IMR-90 (cell line): ENCODE results near the gene SOWAHB. TPM values are rescaled to one million over a fixed set of nuclear protein-coding genes. Genes with fewer than 3 reads are reported as not detected.

Experiments
- ATAC-seq: fragments of 200-7000 bp; cut with Tn5 transposase; 2 replicates; pipeline ENCODE4 v1.9.1; 2020; ENCODE audit warnings: low read depth, mild to moderate bottlenecking, moderate library complexity
- BruUV-seq: library from RNA; stranded (reverse); fragments of 400-500 nt; replicated peaks from 2 replicates; lab custom pipeline; 2021; lab: Mats Ljungman, UMichigan
- CTCF ChIA-PET: fragments of 300-600 bp; formaldehyde crosslinking; extraction: SDS; loops from one replicate; lab custom pipeline; 2021; ENCODE audit warnings: antibody characterized with exemption; lab: Yijun Ruan, JAX
- POLR2A ChIA-PET: fragments of 300-600 bp; sonication (Branson Sonifier 250); formaldehyde crosslinking; loops from one replicate; lab custom pipeline; 2022; ENCODE audit warnings: antibody characterized with exemption; ENCODE audit not compliant: unreplicated experiment; lab: Charles Lee
- DNase-seq: peaks from one replicate; pipeline ENCODE4 v3.0.0; 2013
- H2AFZ ChIP-seq: replicated peaks from 2 replicates; pipeline ENCODE3; 2013; ENCODE audit warnings: low read length, mild to moderate bottlenecking; ENCODE audit not compliant: poor library complexity
- H2AK5ac ChIP-seq: 2 replicates; pipeline ENCODE4 v1.6.1; 2013; ENCODE audit warnings: low read depth, low read length, inconsistent platforms
- H2AK9ac ChIP-seq: replicated peaks from 2 replicates; pipeline ENCODE3; 2013; ENCODE audit warnings: mild to moderate bottlenecking, low read depth, low read length, moderate library complexity; ENCODE audit not compliant: poor library complexity
- H2BK120ac ChIP-seq: 2 replicates; pipeline ENCODE4 v1.6.1; 2013; ENCODE audit warnings: low read depth, low read length, inconsistent platforms
- H2BK15ac ChIP-seq: 3 replicates; pipeline ENCODE4 v1.6.1; 2013; ENCODE audit warnings: low read depth, low read length, inconsistent platforms
- H2BK20ac ChIP-seq: 2 replicates; pipeline ENCODE4 v1.6.1; 2013; ENCODE audit warnings: low read depth, mild to moderate bottlenecking, inconsistent platforms, low read length, moderate library complexity
- H2BK5ac ChIP-seq: 2 replicates; pipeline ENCODE4 v1.6.1; 2013; ENCODE audit warnings: mild to moderate bottlenecking, low read depth, low read length, inconsistent platforms; ENCODE audit not compliant: poor library complexity, severe bottlenecking
- H3K14ac ChIP-seq: replicated peaks from 2 replicates; pipeline ENCODE4 v1.6.1; 2013; ENCODE audit warnings: low read depth, low read length, inconsistent platforms
- H3K18ac ChIP-seq: 2 replicates; pipeline ENCODE4 v1.6.1; 2013; ENCODE audit warnings: low read depth, low read length, control low read depth
- H3K23ac ChIP-seq: 2 replicates; pipeline ENCODE4 v1.6.1; 2013; ENCODE audit warnings: low read depth, low read length, inconsistent platforms
- H3K27ac ChIP-seq: 2 replicates; pipeline ENCODE4 v1.5.1; 2013; ENCODE audit warnings: mild to moderate bottlenecking, control low read depth, low read length; ENCODE audit not compliant: insufficient read depth
- H3K27me3 ChIP-seq: 2 replicates; pipeline ENCODE4 v1.6.1; 2013; ENCODE audit warnings: low read length; ENCODE audit not compliant: control insufficient read depth, insufficient read depth
- H3K36me3 ChIP-seq: 2 replicates; pipeline ENCODE4 v1.6.1; 2013; ENCODE audit warnings: low read length, mixed read lengths; ENCODE audit not compliant: control insufficient read depth, insufficient read depth
- H3K4ac ChIP-seq: 2 replicates; pipeline ENCODE4 v1.6.1; 2013; ENCODE audit warnings: low read depth, low read length, inconsistent platforms
- H3K4me1 ChIP-seq: 2 replicates; pipeline ENCODE4 v1.6.1; 2013; ENCODE audit warnings: low read length, mixed read lengths; ENCODE audit not compliant: control insufficient read depth, insufficient read depth
- H3K4me2 ChIP-seq: 2 replicates; pipeline ENCODE4 v1.6.1; 2013; ENCODE audit warnings: low read depth, mild to moderate bottlenecking, control low read depth, low read length, moderate library complexity
- H3K4me3 ChIP-seq: 2 replicates; pipeline ENCODE4 v1.5.1; 2013; ENCODE audit warnings: low read depth, mild to moderate bottlenecking, control low read depth, low read length, moderate library complexity; ENCODE audit not compliant: insufficient read depth
- H3K56ac ChIP-seq: 2 replicates; pipeline ENCODE4 v1.6.1; 2013; ENCODE audit warnings: low read length, inconsistent platforms; ENCODE audit not compliant: insufficient read depth; ENCODE audit errors: extremely low read depth
- H3K79me1 ChIP-seq, 2 experiments: 2 replicates each; pipeline ENCODE4 v1.6.1; 2013; ENCODE audit warnings: low read length in 2 of 2, inconsistent platforms in 1 of 2, low read depth in 1 of 2
- H3K9ac ChIP-seq: 2 replicates; pipeline ENCODE4 v1.6.1; 2013; ENCODE audit warnings: low read depth, low read length, control low read depth
- H3K9me1 ChIP-seq: 2 replicates; pipeline ENCODE4 v1.6.1; 2013; ENCODE audit warnings: low read length, inconsistent platforms; ENCODE audit not compliant: insufficient read depth
- H3K9me3 ChIP-seq: 2 replicates; pipeline ENCODE4 v1.6.1; 2013; ENCODE audit warnings: low read length; ENCODE audit not compliant: control insufficient read depth, insufficient read depth
- H4K20me1 ChIP-seq: 2 replicates; pipeline ENCODE4 v1.6.1; 2013; ENCODE audit warnings: low read length, inconsistent platforms; ENCODE audit not compliant: insufficient read depth
- H4K5ac ChIP-seq: 2 replicates; pipeline ENCODE4 v1.6.1; 2013; ENCODE audit warnings: mild to moderate bottlenecking, low read depth, low read length, control low read depth
- H4K8ac ChIP-seq, 2 experiments: 2 replicates each; pipeline ENCODE4 v1.6.1; 2013; ENCODE audit warnings: low read depth in 2 of 2, low read length in 2 of 2, control low read depth in 1 of 2, inconsistent platforms in 1 of 2
- H4K91ac ChIP-seq: 2 replicates; pipeline ENCODE4 v1.6.1; 2013; ENCODE audit warnings: low read depth, low read length, inconsistent platforms; ENCODE audit not compliant: insufficient read depth
- FOS ChIP-seq: fragments of 150-350 bp; IDR thresholded peaks from 2 replicates; pipeline ENCODE4 v1.6.1; 2016; ENCODE audit warnings: low read depth, low read length
- NFE2L2 ChIP-seq: fragments of 150-350 bp; IDR thresholded peaks from 2 replicates; pipeline ENCODE4 v1.6.1; 2016; ENCODE audit warnings: low read depth, mild to moderate bottlenecking, low read length
- RCOR1 ChIP-seq: IDR thresholded peaks from 2 replicates; pipeline ENCODE4 v1.6.1; 2012; ENCODE audit warnings: mild to moderate bottlenecking, low read length, improper control_type of control experiment; ENCODE audit not compliant: insufficient replicate concordance
- RFX5 ChIP-seq: IDR thresholded peaks from 2 replicates; pipeline ENCODE4 v1.8.0; 2012; ENCODE audit warnings: low read depth, mild to moderate bottlenecking, low read length, moderate library complexity
- WGBS, 2 experiments: methylation state at CpG; one replicate each; pipeline versions ENCODE4 v1.1.5 to v1.1.7; 2013; ENCODE audit warnings: missing lambda C conversion rate in 2 of 2; ENCODE audit not compliant: insufficient read length in 1 of 2; ENCODE audit errors: extremely low coverage in 2 of 2; 5-methylcytosine and 5-hydroxymethylcytosine counted together
- dilution Hi-C: fragments of 300-500 bp; cut with HindIII; formaldehyde crosslinking; loops from one replicate; pipeline ENCODE4 v1.14.3; 2018; ENCODE audit warnings: low sequenced_read_pairs; ENCODE audit not compliant: unreplicated experiment
- in situ Hi-C: fragments of 300-500 bp; cut with MboI; formaldehyde crosslinking; loops from 3 replicates; pipeline ENCODE4 v1.14.3; 2019; ENCODE audit warnings: low sequenced_read_pairs, inconsistent platforms, mixed read lengths
- intact Hi-C: fragments of 100-400 bp; cut with micrococcal nuclease; formaldehyde crosslinking; loops from 2 replicates; pipeline ENCODE4 v1.10.0; 2022
- polyA plus RNA-seq, 3 experiments: library from polyadenylated mRNA; depleted of rRNA; stranded (reverse); fragments of >200 nt; gene quantifications; 2 replicates each; pipeline ENCODE4 v1.2.3, GENCODE V29; 2012; ENCODE audit warnings: low replicate concordance in 1 of 3
- total RNA-seq: library from RNA; depleted of rRNA; stranded (reverse); fragments of >200 nt; gene quantifications from 2 replicates; pipeline ENCODE4 v1.2.3, GENCODE V29; 2012

SOWAHB gene
- total and polyA plus RNA-seq, 2 of the 4 experiments (the other 2 are of a cell fraction) = not detected

DNA sequence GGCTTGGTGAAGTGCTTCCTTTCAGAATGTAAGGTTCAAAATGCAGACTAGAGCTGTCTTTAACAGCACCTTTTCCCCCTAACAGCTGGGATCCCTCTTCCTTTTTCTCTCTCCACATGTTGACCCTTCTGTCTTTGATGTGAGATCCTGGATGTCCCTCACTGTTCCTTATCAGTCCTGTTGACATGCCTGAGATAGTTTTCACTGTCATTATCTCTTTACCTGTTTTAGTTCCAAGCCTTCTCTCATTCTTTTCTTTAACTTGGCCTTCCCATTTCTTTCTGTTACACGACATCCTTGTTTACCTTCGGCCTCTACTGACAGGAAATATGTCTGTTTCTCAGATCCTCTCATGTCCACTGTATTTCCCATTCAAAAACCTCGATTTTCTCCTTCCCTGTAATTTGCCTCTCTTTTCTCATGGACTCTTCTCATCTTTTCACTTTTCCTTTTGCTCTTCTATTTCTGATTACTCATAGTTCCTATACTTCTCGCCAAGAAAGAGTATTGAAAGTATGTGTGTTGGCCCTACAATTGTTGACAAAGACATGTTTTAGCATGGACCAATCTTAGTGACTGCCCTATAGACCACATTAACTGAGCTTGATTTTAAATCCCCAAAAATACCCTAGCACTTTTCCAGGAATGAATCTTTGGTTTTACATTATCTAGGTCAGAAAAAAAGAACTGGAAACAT is 1.2 kb upstream of the SOWAHB start:
- dilution Hi-C loops = no loop called here
- no peak for DNase-seq
- no peak overlapping the region for H3K18ac ChIP-seq
- no peak overlapping the region for H2AK9ac ChIP-seq
- H2BK120ac ChIP-seq = no peak overlapping the region
- no peak overlapping the region for H3K4me3 ChIP-seq
- TF ChIP-seq FOS = no peak
- TF ChIP-seq NFE2L2 = no peak
- TF ChIP-seq RCOR1 = no peak
- no peak for TF ChIP-seq RFX5
- in situ Hi-C loops = no loop called here
- H2AK5ac ChIP-seq = no peak overlapping the region
- no peaks in the 10 kb centered on the region for H3K36me3 ChIP-seq
- no peak overlapping the region for H2BK5ac ChIP-seq
- no peak overlapping the region for H3K4ac ChIP-seq
- CTCF ChIA-PET = no interaction called here
- no peak overlapping the region for H3K27ac ChIP-seq
- H4K20me1 ChIP-seq = no peaks in the 10 kb centered on the region
- 70% methylated on average over 2 of the region's 4 CpGs; no CpG with 5 or more reads in 1 of the 2 experiments for WGBS, 2 experiments
- no peaks in the 10 kb centered on the region for H3K9me1 ChIP-seq
- H2AFZ ChIP-seq = no peak overlapping the region
- H4K91ac ChIP-seq = no peak overlapping the region
- no peak overlapping the region; the same call in 1 of the 2 replicates for H3K4me2 ChIP-seq
- no peak overlapping the region for H4K5ac ChIP-seq
- ATAC-seq = no peak
- H4K8ac ChIP-seq = no peak overlapping the region
- H3K56ac ChIP-seq = no peak overlapping the region
- no peak overlapping the region for H3K9ac ChIP-seq
- no peak overlapping the region for H2BK20ac ChIP-seq
- no peak overlapping the region for H3K14ac ChIP-seq
- POLR2A ChIA-PET = no interaction called here
- H2BK15ac ChIP-seq = no peak overlapping the region
- no peak overlapping the region for H3K23ac ChIP-seq
- BruUV-seq = no TSS peak
- H3K4me1 ChIP-seq = peaks cover 3% of the 10 kb centered on the region; the same call in 1 of the 2 replicates
- H3K9me3 ChIP-seq = no peaks in the 10 kb centered on the region; the same call in 1 of the 2 replicates
- intact Hi-C loops = no loop called here
- H3K27me3 ChIP-seq = peaks cover 44% of the 10 kb centered on the region
- H3K79me1 ChIP-seq = no peaks in the 10 kb centered on the region
